Uterus (tissue), 2 donors: ENCODE results near the gene CDC42BPG.

ENCODE experiments used
- POLR2A ChIP-seq, 2 donors: fragments of 450-650 bp; IDR thresholded peaks; one replicate each; pipeline ENCODE4 v1.6.1; 2016; ENCODE audit warnings: antibody characterized with exemption in 2 of 2, mild to moderate bottlenecking in 1 of 2, moderate library complexity in 1 of 2
- TF ChIP-seq, protein P1 (sequence below), 4 experiments: fragments of 200-600 bp in 2 of 4; fragments of 450-650 bp in 2 of 4; sonication (generic) in 2 of 4; IDR thresholded peaks; one replicate each; pipeline ENCODE4 v1.5.1; 2016 to 2019; ENCODE audit warnings: antibody characterized with exemption in 4 of 4, mild to moderate bottlenecking in 2 of 4, moderate library complexity in 1 of 4

- TF ChIP-seq, protein P1, sequence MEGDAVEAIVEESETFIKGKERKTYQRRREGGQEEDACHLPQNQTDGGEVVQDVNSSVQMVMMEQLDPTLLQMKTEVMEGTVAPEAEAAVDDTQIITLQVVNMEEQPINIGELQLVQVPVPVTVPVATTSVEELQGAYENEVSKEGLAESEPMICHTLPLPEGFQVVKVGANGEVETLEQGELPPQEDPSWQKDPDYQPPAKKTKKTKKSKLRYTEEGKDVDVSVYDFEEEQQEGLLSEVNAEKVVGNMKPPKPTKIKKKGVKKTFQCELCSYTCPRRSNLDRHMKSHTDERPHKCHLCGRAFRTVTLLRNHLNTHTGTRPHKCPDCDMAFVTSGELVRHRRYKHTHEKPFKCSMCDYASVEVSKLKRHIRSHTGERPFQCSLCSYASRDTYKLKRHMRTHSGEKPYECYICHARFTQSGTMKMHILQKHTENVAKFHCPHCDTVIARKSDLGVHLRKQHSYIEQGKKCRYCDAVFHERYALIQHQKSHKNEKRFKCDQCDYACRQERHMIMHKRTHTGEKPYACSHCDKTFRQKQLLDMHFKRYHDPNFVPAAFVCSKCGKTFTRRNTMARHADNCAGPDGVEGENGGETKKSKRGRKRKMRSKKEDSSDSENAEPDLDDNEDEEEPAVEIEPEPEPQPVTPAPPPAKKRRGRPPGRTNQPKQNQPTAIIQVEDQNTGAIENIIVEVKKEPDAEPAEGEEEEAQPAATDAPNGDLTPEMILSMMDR (IDR thresholded peaks at IDR 0.05), result no peak
- TF ChIP-seq POLR2A (IDR thresholded peaks at IDR 0.05), result no peak
Measured at GRCh38 chr11:64852804-64853509, 8.5 kb upstream of the CDC42BPG start.
